ENCODE data around the gene TTC12.

DNA sequence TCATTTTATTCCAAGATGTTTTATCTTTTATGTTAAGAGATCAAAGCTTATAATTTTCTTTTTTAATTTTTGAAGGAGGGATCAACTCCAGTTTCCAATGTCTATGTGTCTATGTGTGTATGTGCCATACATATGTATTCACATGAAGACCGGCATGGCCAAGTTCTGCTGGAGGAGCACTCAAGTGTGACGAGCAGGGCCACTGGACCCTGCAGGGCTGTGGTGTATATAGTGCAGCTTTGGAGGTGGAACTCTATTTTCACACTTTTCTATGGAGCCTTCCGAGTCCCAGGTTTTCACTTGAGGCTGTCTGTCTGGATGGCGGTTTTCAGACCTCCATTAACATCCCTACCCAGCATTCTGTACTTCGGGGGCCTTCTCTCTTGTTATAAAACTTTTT lies 36.5 kb upstream of the TTC12 start:
- TF ChIP-seq, protein P1, sequence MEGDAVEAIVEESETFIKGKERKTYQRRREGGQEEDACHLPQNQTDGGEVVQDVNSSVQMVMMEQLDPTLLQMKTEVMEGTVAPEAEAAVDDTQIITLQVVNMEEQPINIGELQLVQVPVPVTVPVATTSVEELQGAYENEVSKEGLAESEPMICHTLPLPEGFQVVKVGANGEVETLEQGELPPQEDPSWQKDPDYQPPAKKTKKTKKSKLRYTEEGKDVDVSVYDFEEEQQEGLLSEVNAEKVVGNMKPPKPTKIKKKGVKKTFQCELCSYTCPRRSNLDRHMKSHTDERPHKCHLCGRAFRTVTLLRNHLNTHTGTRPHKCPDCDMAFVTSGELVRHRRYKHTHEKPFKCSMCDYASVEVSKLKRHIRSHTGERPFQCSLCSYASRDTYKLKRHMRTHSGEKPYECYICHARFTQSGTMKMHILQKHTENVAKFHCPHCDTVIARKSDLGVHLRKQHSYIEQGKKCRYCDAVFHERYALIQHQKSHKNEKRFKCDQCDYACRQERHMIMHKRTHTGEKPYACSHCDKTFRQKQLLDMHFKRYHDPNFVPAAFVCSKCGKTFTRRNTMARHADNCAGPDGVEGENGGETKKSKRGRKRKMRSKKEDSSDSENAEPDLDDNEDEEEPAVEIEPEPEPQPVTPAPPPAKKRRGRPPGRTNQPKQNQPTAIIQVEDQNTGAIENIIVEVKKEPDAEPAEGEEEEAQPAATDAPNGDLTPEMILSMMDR (IDR thresholded peaks at IDR 0.05; ENCODE audit: poor library complexity, severe bottlenecking): no peak
- TF ChIP-seq RAD21 (conservative IDR thresholded peaks at IDR 0.05): no peak
